ENCODE measurements around the gene NRXN3. TPM values are rescaled to one million over a fixed set of nuclear protein-coding genes. Genes with fewer than 3 reads are reported as not detected.

The NRXN3 gene
- total and polyA plus RNA-seq, 2 of the 4 experiments (the other 2 are of a cell fraction), result 4.8 to 25.1 TPM

DNA sequence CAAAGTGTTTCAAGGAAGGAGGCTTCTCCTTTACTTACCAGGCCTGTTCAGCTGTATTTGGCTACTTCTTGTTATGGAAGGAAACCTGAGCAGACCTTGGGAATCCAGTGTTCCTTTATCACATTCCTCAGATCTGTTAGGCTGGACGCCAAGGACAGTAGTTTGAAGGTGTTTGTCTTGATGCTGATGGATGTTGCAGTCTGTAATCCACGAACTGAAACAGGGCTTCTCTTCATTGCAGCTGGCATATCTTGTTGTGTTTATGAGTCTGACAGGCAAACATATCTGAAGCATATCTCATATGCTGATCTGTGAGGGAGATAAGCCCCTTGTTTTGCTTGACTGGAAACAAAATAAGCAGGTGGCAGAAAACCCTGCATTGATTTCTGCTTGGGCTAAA is 904.3 kb downstream of the NRXN3 start:
- Histone ChIP-seq H2BK5ac (ENCODE audit: low read depth, low read length, poor library complexity, severe bottlenecking) (no peak overlapping the region), H3K14ac (replicated peaks; ENCODE audit: low read depth, low read length) (no peak overlapping the region), H2AK9ac (replicated peaks; ENCODE audit: low read depth, low read length, poor library complexity) (no peak overlapping the region), H3K4me2 (ENCODE audit: low read depth, low read length) (no peak overlapping the region), H3K4me3 (ENCODE audit: insufficient read depth, low read depth, low read length) (no peak overlapping the region), H2BK15ac (ENCODE audit: low read depth, low read length) (no peak overlapping the region), H2BK120ac (ENCODE audit: low read depth, low read length) (no peak overlapping the region), H4K91ac (ENCODE audit: insufficient read depth, low read depth, low read length) (no peak overlapping the region), H4K8ac (ENCODE audit: low read depth in 2 of 2, low read length in 2 of 2) (no peak overlapping the region), H2AK5ac (ENCODE audit: low read depth, low read length) (no peak overlapping the region), H3K9me1 (ENCODE audit: insufficient read depth, low read length) (no peaks in the 10 kb centered on the region), H2BK20ac (ENCODE audit: low read depth, low read length) (no peak overlapping the region), H3K23ac (ENCODE audit: low read depth, low read length) (no peak overlapping the region), H3K4ac (ENCODE audit: low read depth, low read length) (no peak overlapping the region), H4K5ac (ENCODE audit: low read depth, low read length) (no peak overlapping the region), H3K36me3 (ENCODE audit: control insufficient read depth, insufficient read depth, low read length) (no peaks in the 10 kb centered on the region), H3K56ac (ENCODE audit: extremely low read depth, insufficient read depth, low read length) (no peak overlapping the region), H3K9ac (ENCODE audit: low read depth, low read length) (no peak overlapping the region), H3K9me3 (ENCODE audit: control insufficient read depth, insufficient read depth, low read length) (no peaks in the 10 kb centered on the region; the same call in 1 of the 2 replicates), H4K20me1 (ENCODE audit: insufficient read depth, low read length) (no peaks in the 10 kb centered on the region), H3K27me3 (ENCODE audit: control insufficient read depth, insufficient read depth, low read length) (peaks cover 30% of the 10 kb centered on the region), H2AFZ (replicated peaks; ENCODE audit: low read length, poor library complexity) (no peak overlapping the region), H3K27ac (ENCODE audit: insufficient read depth, low read length) (no peak overlapping the region), H3K18ac (ENCODE audit: low read depth, low read length) (no peak overlapping the region), H3K79me1 (ENCODE audit: low read depth in 1 of 2, low read length in 2 of 2) (no peaks in the 10 kb centered on the region), H3K4me1 (ENCODE audit: control insufficient read depth, insufficient read depth, low read length) (no peaks in the 10 kb centered on the region)
- POLR2A ChIA-PET (ENCODE audit: unreplicated experiment), result no interaction called here
- intact Hi-C loops (cut with micrococcal nuclease), result no loop called here
- TF ChIP-seq BHLHE40 (IDR thresholded peaks at IDR 0.05; ENCODE audit: low read depth, low read length) (no peak), MXI1 (IDR thresholded peaks at IDR 0.05; ENCODE audit: borderline replicate concordance, low read depth, low read length) (no peak), POLR2A (IDR thresholded peaks at IDR 0.05; ENCODE audit: low read depth, low read length) (no peak)
- TF ChIP-seq, protein P1, sequence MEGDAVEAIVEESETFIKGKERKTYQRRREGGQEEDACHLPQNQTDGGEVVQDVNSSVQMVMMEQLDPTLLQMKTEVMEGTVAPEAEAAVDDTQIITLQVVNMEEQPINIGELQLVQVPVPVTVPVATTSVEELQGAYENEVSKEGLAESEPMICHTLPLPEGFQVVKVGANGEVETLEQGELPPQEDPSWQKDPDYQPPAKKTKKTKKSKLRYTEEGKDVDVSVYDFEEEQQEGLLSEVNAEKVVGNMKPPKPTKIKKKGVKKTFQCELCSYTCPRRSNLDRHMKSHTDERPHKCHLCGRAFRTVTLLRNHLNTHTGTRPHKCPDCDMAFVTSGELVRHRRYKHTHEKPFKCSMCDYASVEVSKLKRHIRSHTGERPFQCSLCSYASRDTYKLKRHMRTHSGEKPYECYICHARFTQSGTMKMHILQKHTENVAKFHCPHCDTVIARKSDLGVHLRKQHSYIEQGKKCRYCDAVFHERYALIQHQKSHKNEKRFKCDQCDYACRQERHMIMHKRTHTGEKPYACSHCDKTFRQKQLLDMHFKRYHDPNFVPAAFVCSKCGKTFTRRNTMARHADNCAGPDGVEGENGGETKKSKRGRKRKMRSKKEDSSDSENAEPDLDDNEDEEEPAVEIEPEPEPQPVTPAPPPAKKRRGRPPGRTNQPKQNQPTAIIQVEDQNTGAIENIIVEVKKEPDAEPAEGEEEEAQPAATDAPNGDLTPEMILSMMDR (conservative IDR thresholded peaks at IDR 0.05; ENCODE audit: low read depth, low read length), result no peak
- CTCF ChIA-PET, result no interaction called here
- dilution Hi-C loops (cut with HindIII; ENCODE audit: low sequenced_read_pairs, unreplicated experiment), result no loop called here
- WGBS, 2 experiments (ENCODE audit: extremely low coverage in 2 of 2, insufficient read length in 1 of 2), result no CpG with 5 or more reads among the region's 2 CpGs
- ATAC-seq (ENCODE audit: low read depth) (no peak), DNase-seq (no peak)
- in situ Hi-C loops (cut with MboI; ENCODE audit: low sequenced_read_pairs), result no loop called here
- BruUV-seq (replicated peaks), result no TSS peak

All from IMR-90 (cell line).